ENCODE measurements around the gene E2F8.

Gene E2F8

GRCh38 chr11:19251577-19251976 lies 10.8 kb upstream of the E2F8 start:
- no peak for DNase-seq

- DNase-seq: no peak
Measured at GRCh38 chr11:19246816-19247215, 6.1 kb upstream of the E2F8 start.

- no peak for DNase-seq
Measured at GRCh38 chr11:19245351-19245750, 4.6 kb upstream of the E2F8 start.

GRCh38 chr11:19244621-19245020 lies 3.9 kb upstream of the E2F8 start:
- DNase-seq: no peak

- no peak for DNase-seq
Measured at GRCh38 chr11:19244084-19244483, 3.3 kb upstream of the E2F8 start.

GRCh38 chr11:19243613-19244012 lies 2.9 kb upstream of the E2F8 start:
- no peak for DNase-seq

GRCh38 chr11:19243143-19243542 lies 2.4 kb upstream of the E2F8 start:
- no peak for DNase-seq

- DNase-seq: no peak
Measured at GRCh38 chr11:19242179-19242932, 1.6 kb upstream of the E2F8 start.

GRCh38 chr11:19241260-19242178 lies 774 bp upstream of the E2F8 start:
- peak in 1 of 2 experiments; percentile 75 for DNase-seq

GRCh38 chr11:19239039-19239438 lies 1.7 kb downstream of the E2F8 start:
- DNase-seq: peak in 1 of 2 experiments; percentile 22

- no peak for DNase-seq
Measured at GRCh38 chr11:19237813-19238212, 2.9 kb downstream of the E2F8 start.

- DNase-seq: no peak
Measured at GRCh38 chr11:19237381-19237780, 3.4 kb downstream of the E2F8 start.

- no peak for DNase-seq
Measured at GRCh38 chr11:19234231-19234817, 6.4 kb downstream of the E2F8 start.

- no peak for DNase-seq
Measured at GRCh38 chr11:19232910-19233503, 7.7 kb downstream of the E2F8 start.

GRCh38 chr11:19229671-19230070 lies 11.1 kb downstream of the E2F8 start:
- no peak for DNase-seq

- no peak for DNase-seq
Measured at GRCh38 chr11:19228968-19229367, 11.8 kb downstream of the E2F8 start.

GRCh38 chr11:19226378-19227195 lies 14.2 kb downstream of the E2F8 start:
- DNase-seq: no peak

- no peak for DNase-seq
Measured at GRCh38 chr11:19225581-19225980, 15.2 kb downstream of the E2F8 start.

GRCh38 chr11:19225123-19225522 lies 15.6 kb downstream of the E2F8 start:
- no peak for DNase-seq

GRCh38 chr11:19220903-19221724 lies 19.6 kb downstream of the E2F8 start:
- no peak for DNase-seq

GRCh38 chr11:19218786-19219460 lies 21.8 kb downstream of the E2F8 start:
- DNase-seq: no peak
